ENCODE results near the gene RAB40C.

Gene RAB40C

DNA sequence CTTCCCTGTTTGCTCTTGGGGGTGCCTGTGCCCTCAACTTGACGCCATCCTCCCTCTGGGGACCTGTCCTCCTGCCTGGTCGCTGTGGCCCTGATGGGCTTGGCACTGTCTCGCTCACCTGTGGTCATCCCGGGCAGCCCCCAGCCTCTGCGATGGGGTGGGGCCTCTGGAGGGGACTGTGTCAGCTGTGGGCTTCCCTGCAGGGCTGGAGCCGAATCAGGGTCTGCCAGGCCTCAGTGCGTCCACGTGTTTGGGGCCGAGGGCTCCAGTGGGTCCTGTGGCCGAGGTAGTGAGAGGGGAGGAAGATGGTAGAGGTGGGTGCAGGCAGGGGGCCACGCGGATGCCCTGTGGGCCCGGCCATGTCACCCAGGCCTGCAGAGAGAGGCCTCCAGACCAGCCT is 12.1 kb upstream of the RAB40C start:
- Histone ChIP-seq H3K4me1 (ENCODE audit: control insufficient read depth, low read depth, low read length) (no peaks in the 10 kb centered on the region), H4K5ac (ENCODE audit: low read length) (no peak overlapping the region), H3K4ac (ENCODE audit: low read depth, low read length) (no peak overlapping the region), H4K8ac (ENCODE audit: low read depth, low read length) (no peak overlapping the region), H3K9ac (ENCODE audit: low read length) (no peak overlapping the region), H3K4me2 (ENCODE audit: low read length) (no peak overlapping the region), H2BK15ac (replicated peaks; ENCODE audit: low read depth) (no peak overlapping the region), H2AK5ac (ENCODE audit: low read length) (no peak overlapping the region), H3K79me1 (ENCODE audit: low read length) (no peaks in the 10 kb centered on the region), H3K27ac (ENCODE audit: low read depth, low read length) (no peak overlapping the region), H2BK5ac (ENCODE audit: low read length) (no peak overlapping the region), H3K27me3 (ENCODE audit: insufficient read depth, low read length, poor library complexity) (no peaks in the 10 kb centered on the region), H3K36me3 (ENCODE audit: control insufficient read depth, insufficient read depth, low read length) (no peaks in the 10 kb centered on the region), H3K4me3 (ENCODE audit: low read length) (no peak overlapping the region), H3K79me2 (ENCODE audit: control insufficient read depth, insufficient read depth, low read length) (no peaks in the 10 kb centered on the region), H3K23ac (ENCODE audit: low read length) (no peak overlapping the region), H3K18ac (ENCODE audit: low read length) (no peak overlapping the region), H2BK120ac (ENCODE audit: low read depth, low read length) (no peak overlapping the region), H3K56ac (ENCODE audit: low read length) (no peak overlapping the region)
- WGBS (ENCODE audit: extremely low coverage, insufficient coverage, low lambda C conversion rate): no CpG with 5 or more reads among the region's 13 CpGs
- no peak for DNase-seq

DNA sequence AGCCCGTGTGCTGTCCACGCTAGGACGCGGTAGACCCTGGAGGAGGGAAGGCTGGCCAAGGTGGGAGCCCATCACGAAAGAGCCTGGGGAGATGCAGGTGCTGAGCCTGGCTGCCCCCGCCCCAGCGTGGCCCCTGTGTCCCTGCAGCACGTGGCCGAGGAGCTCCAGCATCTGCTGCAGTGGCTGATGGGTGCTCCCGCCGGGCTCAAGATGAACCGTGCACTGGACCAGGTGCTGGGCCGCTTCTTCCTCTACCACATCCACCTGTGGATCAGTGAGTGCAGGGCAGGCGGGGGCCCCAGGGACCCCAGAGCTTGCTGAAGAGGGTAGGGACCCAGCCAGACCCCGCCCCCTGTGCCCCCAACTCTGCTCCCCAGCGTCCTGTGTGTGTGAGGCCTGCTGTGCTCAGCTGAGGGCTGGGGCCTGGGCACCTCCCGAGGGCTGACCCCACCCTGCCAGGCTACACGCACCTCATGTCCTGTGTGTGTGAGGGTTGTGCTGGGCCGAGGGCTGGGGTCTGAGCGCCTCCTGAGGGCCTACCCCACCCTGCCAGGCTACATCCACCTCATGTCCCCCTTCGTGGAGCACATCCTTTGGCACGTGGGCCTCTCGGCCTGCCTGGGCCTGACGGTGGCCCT is 11.5 kb upstream of the RAB40C start:
- Histone ChIP-seq H2BK120ac (ENCODE audit: low read depth, low read length) (no peak overlapping the region), H2AK5ac (ENCODE audit: low read length) (no peak overlapping the region), H3K27me3 (ENCODE audit: insufficient read depth, low read length, poor library complexity) (no peaks in the 10 kb centered on the region), H3K18ac (ENCODE audit: low read length) (no peak overlapping the region), H3K23ac (ENCODE audit: low read length) (no peak overlapping the region), H3K79me1 (ENCODE audit: low read length) (no peaks in the 10 kb centered on the region), H3K4me3 (ENCODE audit: low read length) (no peak overlapping the region), H4K8ac (ENCODE audit: low read depth, low read length) (no peak overlapping the region), H2BK5ac (ENCODE audit: low read length) (no peak overlapping the region), H3K79me2 (ENCODE audit: control insufficient read depth, insufficient read depth, low read length) (no peaks in the 10 kb centered on the region), H3K36me3 (ENCODE audit: control insufficient read depth, insufficient read depth, low read length) (no peaks in the 10 kb centered on the region), H2BK15ac (replicated peaks; ENCODE audit: low read depth) (no peak overlapping the region), H3K27ac (ENCODE audit: low read depth, low read length) (no peak overlapping the region), H4K5ac (ENCODE audit: low read length) (no peak overlapping the region), H3K4me1 (ENCODE audit: control insufficient read depth, low read depth, low read length) (no peaks in the 10 kb centered on the region), H3K56ac (ENCODE audit: low read length) (peak overlapping the region; percentile 65), H3K4me2 (ENCODE audit: low read length) (no peak overlapping the region), H3K4ac (ENCODE audit: low read depth, low read length) (no peak overlapping the region), H3K9ac (ENCODE audit: low read length) (peak overlapping the region; percentile 4)
- WGBS (ENCODE audit: extremely low coverage, insufficient coverage, low lambda C conversion rate): no CpG with 5 or more reads among the region's 24 CpGs
- DNase-seq: no peak

DNA sequence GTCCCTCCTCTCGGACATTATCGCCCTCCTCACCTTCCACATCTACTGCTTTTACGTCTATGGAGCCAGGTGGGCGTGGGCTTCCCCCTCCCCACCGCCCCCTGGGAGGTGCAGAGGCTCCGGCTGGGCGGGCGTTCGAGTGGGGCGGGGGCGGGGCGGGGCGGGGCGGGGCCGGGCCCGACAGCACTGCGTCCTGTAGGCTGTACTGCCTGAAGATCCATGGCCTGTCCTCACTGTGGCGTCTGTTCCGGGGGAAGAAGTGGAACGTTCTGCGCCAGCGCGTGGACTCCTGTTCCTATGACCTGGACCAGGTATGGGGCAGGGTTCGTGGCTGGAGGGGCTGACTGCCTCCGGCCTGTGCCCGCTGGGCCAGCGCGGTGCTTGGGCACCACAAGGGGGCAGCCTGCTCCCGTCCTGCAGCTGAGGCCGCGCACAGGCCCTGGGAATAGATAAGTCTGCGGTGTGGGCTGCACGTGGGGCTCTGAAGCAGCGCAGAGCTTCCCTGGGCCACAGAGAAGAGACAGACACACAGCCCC is 10.9 kb upstream of the RAB40C start:
- peak overlapping the region; percentile 61 for H3K9ac ChIP-seq (ENCODE audit: low read length)
- no peak overlapping the region for H2BK5ac ChIP-seq (ENCODE audit: low read length)
- no peaks in the 10 kb centered on the region for H3K4me1 ChIP-seq (ENCODE audit: control insufficient read depth, low read depth, low read length)
- no peak overlapping the region for H3K23ac ChIP-seq (ENCODE audit: low read length)
- H3K27ac ChIP-seq (ENCODE audit: low read depth, low read length): no peak overlapping the region
- H3K4me3 ChIP-seq (ENCODE audit: low read length): no peak overlapping the region
- H3K36me3 ChIP-seq (ENCODE audit: control insufficient read depth, insufficient read depth, low read length): no peaks in the 10 kb centered on the region
- no peak overlapping the region for H3K18ac ChIP-seq (ENCODE audit: low read length)
- H2AK5ac ChIP-seq (ENCODE audit: low read length): no peak overlapping the region
- peak overlapping the region; percentile 78 for H3K56ac ChIP-seq (ENCODE audit: low read length)
- no peak overlapping the region for H3K4ac ChIP-seq (ENCODE audit: low read depth, low read length)
- H3K79me1 ChIP-seq (ENCODE audit: low read length): no peaks in the 10 kb centered on the region
- no peak overlapping the region for H2BK15ac ChIP-seq (replicated peaks; ENCODE audit: low read depth)
- WGBS (ENCODE audit: extremely low coverage, insufficient coverage, low lambda C conversion rate): no CpG with 5 or more reads among the region's 34 CpGs
- H3K4me2 ChIP-seq (ENCODE audit: low read length): peak overlapping the region; percentile 63
- H4K8ac ChIP-seq (ENCODE audit: low read depth, low read length): no peak overlapping the region
- no peaks in the 10 kb centered on the region for H3K27me3 ChIP-seq (ENCODE audit: insufficient read depth, low read length, poor library complexity)
- no peak overlapping the region for H4K5ac ChIP-seq (ENCODE audit: low read length)
- H2BK120ac ChIP-seq (ENCODE audit: low read depth, low read length): no peak overlapping the region
- H3K79me2 ChIP-seq (ENCODE audit: control insufficient read depth, insufficient read depth, low read length): no peaks in the 10 kb centered on the region
- DNase-seq: peak; percentile 89

DNA sequence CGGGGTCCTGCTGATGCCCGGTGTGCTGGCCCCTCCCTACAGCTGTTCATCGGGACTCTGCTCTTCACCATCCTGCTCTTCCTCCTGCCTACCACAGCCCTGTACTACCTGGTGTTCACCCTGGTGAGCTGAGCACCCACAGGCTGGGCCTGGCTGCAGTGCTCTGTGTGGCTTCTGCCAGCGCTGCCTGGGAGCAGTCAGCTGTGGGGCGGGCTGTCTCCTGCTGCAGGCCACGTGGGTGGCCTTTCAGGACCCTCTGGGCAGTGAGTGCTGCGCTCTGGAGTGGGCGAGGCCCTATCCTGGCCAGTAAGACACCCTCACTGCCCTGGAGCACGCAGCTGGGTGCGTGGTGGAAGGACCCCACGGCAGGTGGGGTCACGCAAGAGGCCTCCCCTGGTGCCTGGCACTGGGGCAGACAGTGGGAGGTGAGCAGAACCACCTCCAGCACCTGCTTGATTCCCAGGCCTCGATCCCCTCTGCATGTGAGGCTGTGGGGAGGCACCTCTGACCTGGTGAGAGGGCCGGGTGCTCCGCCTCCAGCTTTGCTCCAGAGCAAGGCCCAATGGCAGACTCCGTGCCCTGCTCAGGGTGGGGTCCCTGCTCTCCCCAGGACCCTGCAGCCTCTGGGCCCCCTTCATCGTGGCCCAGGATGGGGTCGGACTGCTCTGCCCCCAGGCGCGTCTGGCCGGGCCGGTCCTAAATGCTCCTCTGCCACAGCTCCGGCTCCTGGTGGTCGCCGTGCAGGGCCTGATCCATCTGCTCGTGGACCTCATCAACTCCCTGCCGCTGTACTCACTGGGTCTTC is 9.5 kb upstream of the RAB40C start:
- no CpG with 5 or more reads among the region's 27 CpGs for WGBS (ENCODE audit: extremely low coverage, insufficient coverage, low lambda C conversion rate)
- no peak overlapping the region for H3K56ac ChIP-seq (ENCODE audit: low read length)
- no peaks in the 10 kb centered on the region for H3K4me1 ChIP-seq (ENCODE audit: control insufficient read depth, low read depth, low read length)
- no peak overlapping the region for H3K18ac ChIP-seq (ENCODE audit: low read length)
- H3K36me3 ChIP-seq (ENCODE audit: control insufficient read depth, insufficient read depth, low read length): no peaks in the 10 kb centered on the region
- H3K27me3 ChIP-seq (ENCODE audit: insufficient read depth, low read length, poor library complexity): no peaks in the 10 kb centered on the region
- no peak overlapping the region for H3K4ac ChIP-seq (ENCODE audit: low read depth, low read length)
- H3K27ac ChIP-seq (ENCODE audit: low read depth, low read length): no peak overlapping the region
- no peak overlapping the region for H2AK5ac ChIP-seq (ENCODE audit: low read length)
- no peaks in the 10 kb centered on the region for H3K79me2 ChIP-seq (ENCODE audit: control insufficient read depth, insufficient read depth, low read length)
- H3K23ac ChIP-seq (ENCODE audit: low read length): peak overlapping the region; percentile 24
- no peak for DNase-seq
- H3K4me3 ChIP-seq (ENCODE audit: low read length): no peak overlapping the region
- H3K9ac ChIP-seq (ENCODE audit: low read length): no peak overlapping the region
- H2BK5ac ChIP-seq (ENCODE audit: low read length): no peak overlapping the region
- no peak overlapping the region for H2BK15ac ChIP-seq (replicated peaks; ENCODE audit: low read depth)
- no peak overlapping the region for H2BK120ac ChIP-seq (ENCODE audit: low read depth, low read length)
- H4K5ac ChIP-seq (ENCODE audit: low read length): no peak overlapping the region
- H3K4me2 ChIP-seq (ENCODE audit: low read length): no peak overlapping the region
- H4K8ac ChIP-seq (ENCODE audit: low read depth, low read length): no peak overlapping the region
- H3K79me1 ChIP-seq (ENCODE audit: low read length): no peaks in the 10 kb centered on the region

DNA sequence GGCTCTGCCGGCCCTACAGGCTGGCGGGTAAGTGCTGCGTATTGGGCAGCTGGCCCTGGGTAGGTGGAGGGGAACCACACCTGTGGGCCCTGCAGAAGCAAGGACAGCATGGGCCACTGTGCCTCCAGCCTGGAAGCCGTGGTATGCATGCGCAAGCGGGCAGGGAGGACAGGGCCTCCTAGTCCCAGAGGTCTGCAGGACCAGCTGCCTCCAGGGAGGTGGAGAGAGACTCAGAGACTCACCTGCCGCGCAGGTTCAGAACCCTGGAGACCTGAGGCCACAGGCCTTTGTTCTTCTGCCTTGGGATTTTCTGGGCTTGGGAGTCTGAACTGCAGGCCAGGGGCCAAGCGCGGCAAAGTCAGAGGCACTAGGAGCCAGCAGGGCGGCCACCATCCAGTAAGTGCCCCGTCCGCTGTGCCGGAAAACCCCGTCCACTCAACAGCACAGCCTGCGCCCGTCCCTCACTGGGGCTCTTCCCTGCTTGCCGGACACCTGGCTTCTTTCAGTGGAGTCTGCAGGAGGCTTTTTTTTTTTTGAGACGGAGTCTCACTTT is 8.8 kb upstream of the RAB40C start:
- no peak for DNase-seq
- Histone ChIP-seq H4K8ac (ENCODE audit: low read depth, low read length) (no peak overlapping the region), H3K27me3 (ENCODE audit: insufficient read depth, low read length, poor library complexity) (no peaks in the 10 kb centered on the region), H3K9ac (ENCODE audit: low read length) (no peak overlapping the region), H3K23ac (ENCODE audit: low read length) (no peak overlapping the region), H3K4ac (ENCODE audit: low read depth, low read length) (no peak overlapping the region), H3K79me2 (ENCODE audit: control insufficient read depth, insufficient read depth, low read length) (no peaks in the 10 kb centered on the region), H3K18ac (ENCODE audit: low read length) (no peak overlapping the region), H3K56ac (ENCODE audit: low read length) (no peak overlapping the region), H2BK15ac (replicated peaks; ENCODE audit: low read depth) (no peak overlapping the region), H3K4me3 (ENCODE audit: low read length) (no peak overlapping the region), H3K79me1 (ENCODE audit: low read length) (no peaks in the 10 kb centered on the region), H4K5ac (ENCODE audit: low read length) (no peak overlapping the region), H3K4me2 (ENCODE audit: low read length) (no peak overlapping the region), H2AK5ac (ENCODE audit: low read length) (no peak overlapping the region), H2BK5ac (ENCODE audit: low read length) (no peak overlapping the region), H3K27ac (ENCODE audit: low read depth, low read length) (no peak overlapping the region), H2BK120ac (ENCODE audit: low read depth, low read length) (no peak overlapping the region), H3K4me1 (ENCODE audit: control insufficient read depth, low read depth, low read length) (no peaks in the 10 kb centered on the region), H3K36me3 (ENCODE audit: control insufficient read depth, insufficient read depth, low read length) (no peaks in the 10 kb centered on the region)
- no CpG with 5 or more reads among the region's 19 CpGs for WGBS (ENCODE audit: extremely low coverage, insufficient coverage, low lambda C conversion rate)

Data from mesendoderm (in vitro differentiated cells).